Gastroesophageal sphincter (tissue), 4 donors: Measurements from ENCODE around the gene PNKD. TPM values are rescaled to one million over a fixed set of nuclear protein-coding genes. Genes with fewer than 3 reads are reported as not detected.

Source experiments
- ATAC-seq: fragments of 150-250 bp; one replicate; pipeline ENCODE4 v1.9.1; 2016; ENCODE audit warnings: mild to moderate bottlenecking, moderate library complexity
- H3K27ac ChIP-seq, 4 donors: fragments of 200-600 bp; sonication (generic) in 3 of 4; 1 replicate in 3 of 4; 2 replicates in 1 of 4; pipeline ENCODE4 v1.5.1; 2016 to 2019
- H3K27me3 ChIP-seq: fragments of 200-600 bp; sonication (generic); one replicate; pipeline ENCODE4 v1.5.1; 2019
- H3K36me3 ChIP-seq, 2 donors: fragments of 200-600 bp; sonication (generic); one replicate each; pipeline ENCODE4 v1.5.1; 2019; ENCODE audit warnings: control low read depth in 1 of 2
- H3K4me1 ChIP-seq, 3 donors: fragments of 200-600 bp; sonication (generic); 1 replicate in 2 of 3; 2 replicates in 1 of 3; pipeline ENCODE4 v1.5.1; 2016 to 2019; ENCODE audit warnings: control low read depth in 2 of 3
- H3K4me3 ChIP-seq, 2 donors: fragments of 200-600 bp; sonication (generic); one replicate each; pipeline ENCODE4 v1.5.1; 2019; ENCODE audit warnings: mild to moderate bottlenecking in 1 of 2, moderate library complexity in 1 of 2
- H3K9me3 ChIP-seq, 3 donors: fragments of 200-600 bp; sonication (generic); one replicate each; pipeline ENCODE4 v1.5.1; 2017 to 2019; ENCODE audit warnings: control low read depth in 2 of 3
- CTCF ChIP-seq, 4 experiments: fragments of 200-600 bp in 2 of 4; fragments of 450-650 bp in 2 of 4; sonication (generic) in 1 of 4; IDR thresholded peaks; one replicate each; pipeline ENCODE4 v1.5.1; 2017 to 2019; ENCODE audit warnings: antibody characterized with exemption in 4 of 4, mild to moderate bottlenecking in 2 of 4, moderate library complexity in 2 of 4
- EP300 ChIP-seq: sonication (generic); formaldehyde crosslinking; IDR thresholded peaks from one replicate; pipeline ENCODE4 v1.6.1; 2017; ENCODE audit warnings: antibody characterized with exemption, mild to moderate bottlenecking
- POLR2A ChIP-seq, 2 donors: fragments of 450-650 bp; IDR thresholded peaks; one replicate each; pipeline ENCODE4 v1.6.1; 2017; ENCODE audit warnings: antibody characterized with exemption in 2 of 2, mild to moderate bottlenecking in 2 of 2, moderate library complexity in 1 of 2
- POLR2AphosphoS5 ChIP-seq: sonication (generic); formaldehyde crosslinking; IDR thresholded peaks from one replicate; pipeline ENCODE4 v1.6.1; 2017; ENCODE audit warnings: antibody characterized with exemption
- WGBS, 2 donors: methylation state at CpG; one replicate each; pipeline ENCODE4 v1.1.5; 2018; ENCODE audit warnings: low coverage in 1 of 2; 5-methylcytosine and 5-hydroxymethylcytosine counted together
- total RNA-seq, 4 donors: library from RNA; depleted of rRNA; stranded (reverse); fragments of >200 nt; gene quantifications; one replicate each; pipeline ENCODE4 v1.1.0, GENCODE V29; 2016

Gene PNKD
- total RNA-seq, 4 donors from 2014 or later = 48.6 to 60.2 (median 56.9) TPM

- no peak for ATAC-seq
- Histone ChIP-seq H3K27me3 (no peaks in the 10 kb centered on the region), H3K4me1 (peaks cover 0 to 12% (median 5%) of the 10 kb centered on the region in 3 donors), H3K36me3 (no peaks in the 10 kb centered on the region), H3K9me3 (no peaks in the 10 kb centered on the region), H3K27ac (no peak overlapping the region), H3K4me3 (no peak overlapping the region)
- WGBS, 2 donors = 90% methylated on average over 2 of the region's 7 CpGs; no CpG with 5 or more reads in 1 of the 2 donors
- TF ChIP-seq POLR2A (IDR thresholded peaks at IDR 0.05) = no peak
- no peak for TF ChIP-seq EP300
- no peak for TF ChIP-seq POLR2AphosphoS5
- TF ChIP-seq CTCF (IDR thresholded peaks at IDR 0.05) = no peak
Measured at GRCh38 chr2:218318241-218318640, 47.9 kb downstream of the PNKD start.

DNA sequence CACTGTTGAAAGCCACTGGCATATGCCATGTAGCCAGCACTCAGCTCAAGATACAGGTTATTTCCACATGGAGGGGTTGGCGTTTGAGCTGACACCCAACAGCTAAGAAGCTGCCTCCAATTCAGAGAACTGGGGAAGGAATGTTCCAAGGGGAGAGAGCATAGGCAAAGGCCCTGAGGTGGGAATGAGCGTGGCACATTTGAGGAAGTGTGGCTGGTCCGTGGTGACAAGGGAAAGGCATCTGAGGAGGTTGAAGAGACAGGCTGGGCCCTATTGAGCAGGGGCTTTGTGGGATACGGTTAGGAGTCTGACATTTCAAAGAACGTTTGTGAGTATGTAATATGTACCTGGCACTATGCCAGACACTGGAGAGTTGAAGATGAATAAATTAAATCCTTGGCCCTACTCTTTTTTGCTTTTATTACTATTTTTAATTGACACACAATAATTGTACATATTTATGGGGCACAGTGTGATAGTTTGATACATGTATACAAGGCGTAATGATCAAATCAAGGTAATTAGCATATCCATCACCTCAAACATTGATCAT lies 49.6 kb downstream of the PNKD start:
- 54 to 57% methylated on average over 6 of the region's 6 CpGs for WGBS, 2 donors
- Histone ChIP-seq H3K4me1 (peaks cover 0 to 25% (median 5%) of the 10 kb centered on the region in 3 donors), H3K9me3 (no peaks in the 10 kb centered on the region), H3K4me3 (no peak overlapping the region), H3K27ac (no peak overlapping the region), H3K27me3 (no peaks in the 10 kb centered on the region), H3K36me3 (no peaks in the 10 kb centered on the region)
- no peak for ATAC-seq
- TF ChIP-seq POLR2A (IDR thresholded peaks at IDR 0.05) = no peak

GRCh38 chr2:218320704-218321336 lies 50.5 kb downstream of the PNKD start:
- Histone ChIP-seq H3K27me3 (no peaks in the 10 kb centered on the region), H3K36me3 (no peaks in the 10 kb centered on the region), H3K9me3 (no peaks in the 10 kb centered on the region), H3K4me3 (no peak overlapping the region), H3K4me1 (peaks cover 0 to 25% (median 5%) of the 10 kb centered on the region in 3 donors), H3K27ac (no peak overlapping the region)
- ATAC-seq = no peak
- 89 to 94% methylated on average over 3 of the region's 3 CpGs for WGBS, 2 donors
- no peak for TF ChIP-seq CTCF (IDR thresholded peaks at IDR 0.05)
- TF ChIP-seq POLR2A (IDR thresholded peaks at IDR 0.05) = no peak
- no peak for TF ChIP-seq EP300
- no peak for TF ChIP-seq POLR2AphosphoS5

DNA sequence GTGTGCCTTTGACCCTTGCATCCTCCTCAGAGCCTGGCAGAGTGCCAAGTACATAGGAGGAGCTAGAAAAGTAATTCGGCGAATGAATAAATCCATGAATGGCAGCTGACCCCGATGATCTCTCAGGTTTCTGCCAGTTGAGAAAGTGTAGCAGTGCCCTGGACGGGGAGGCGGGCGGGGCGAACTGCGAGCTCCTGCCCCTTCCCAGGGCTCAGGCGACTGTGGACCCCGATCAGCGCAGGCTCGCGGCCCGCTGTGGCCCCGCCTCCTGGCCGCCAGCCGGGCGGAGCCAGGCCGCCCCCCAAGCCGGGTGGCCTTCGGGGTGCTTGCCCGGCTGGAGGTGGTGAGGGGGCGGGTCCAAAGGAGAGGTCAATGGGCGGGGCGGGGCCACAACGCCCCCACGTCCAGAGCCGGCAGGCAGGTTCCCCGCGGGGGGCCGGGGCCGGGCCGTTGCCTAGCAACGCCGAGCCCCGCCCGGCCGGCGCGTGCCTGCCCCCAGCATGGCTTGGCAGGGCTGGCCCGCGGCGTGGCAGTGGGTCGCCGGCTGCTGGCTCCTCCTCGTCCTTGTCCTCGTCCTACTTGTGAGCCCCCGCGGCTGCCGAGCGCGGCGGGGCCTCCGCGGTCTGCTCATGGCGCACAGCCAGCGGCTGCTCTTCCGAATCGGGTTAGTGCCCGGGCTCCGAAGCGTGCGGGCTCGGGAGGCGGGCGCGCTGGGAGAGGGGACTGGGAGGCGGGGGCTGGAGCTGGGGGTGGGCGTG lies 52.6 kb downstream of the PNKD start:
- peak overlapping the region; percentile 81 to 82 for H3K4me3 ChIP-seq
- ATAC-seq = peak; percentile 77
- H3K4me1 ChIP-seq = peaks cover 0 to 25% (median 5%) of the 10 kb centered on the region in 3 donors
- TF ChIP-seq EP300 (no peak), POLR2AphosphoS5 (peak; percentile 21), CTCF (IDR thresholded peaks at IDR 0.05) (no peak)
- H3K27me3 ChIP-seq = no peaks in the 10 kb centered on the region
- H3K36me3 ChIP-seq = no peaks in the 10 kb centered on the region
- WGBS, 2 donors = 4 to 8% methylated on average over 4 of the region's 69 CpGs
- peak overlapping the region in 3 of 4 donors; percentile 66 to 83 (median 75) for H3K27ac ChIP-seq
- no peaks in the 10 kb centered on the region for H3K9me3 ChIP-seq

DNA sequence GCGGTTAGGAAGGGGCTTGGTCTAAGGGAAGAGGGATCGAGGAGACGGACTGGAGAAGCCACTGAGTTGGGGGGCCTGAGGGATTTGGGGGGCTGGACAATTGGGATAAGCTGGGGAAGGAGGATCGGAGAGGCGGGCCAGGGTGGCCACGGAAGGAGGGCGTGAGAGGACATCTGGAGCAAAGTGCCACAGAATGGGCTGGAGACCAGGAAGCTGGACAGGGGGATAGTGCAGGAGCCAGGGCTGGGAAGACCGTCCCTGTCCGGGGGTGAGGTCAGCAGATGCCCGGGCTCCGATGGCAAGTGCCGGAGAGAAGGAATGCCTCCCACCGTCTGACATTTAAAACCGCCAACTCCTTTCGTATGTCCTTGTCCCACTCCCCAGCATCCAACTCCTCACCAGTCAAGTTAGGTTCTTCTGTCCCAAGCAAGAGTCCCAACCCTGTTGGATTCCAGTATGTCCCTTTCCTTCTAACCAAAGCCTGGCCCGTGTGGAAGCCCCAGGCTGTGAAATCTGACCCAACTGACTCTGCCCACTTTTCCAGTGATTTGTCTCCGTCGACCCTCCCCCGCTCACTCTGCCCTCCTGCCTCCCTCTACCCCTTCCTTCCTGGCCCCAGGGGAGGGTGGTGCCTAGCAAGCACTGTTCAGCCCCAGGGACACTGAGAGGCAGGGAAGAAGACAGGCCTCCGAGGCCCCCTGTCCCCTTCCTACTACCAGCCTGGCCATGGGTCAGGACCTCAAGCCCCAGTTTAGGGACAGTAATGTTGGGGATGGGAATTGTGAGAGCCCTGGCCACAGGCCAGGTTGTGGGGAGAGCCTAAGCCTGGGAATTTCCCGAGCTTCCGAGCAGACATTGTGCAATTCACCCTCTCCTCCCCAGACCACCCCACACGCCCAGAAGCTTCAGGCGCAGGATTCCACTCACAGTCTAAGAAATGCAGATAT lies 53.5 kb downstream of the PNKD start:
- H3K4me1 ChIP-seq = peaks cover 0 to 25% (median 5%) of the 10 kb centered on the region in 3 donors
- no peaks in the 10 kb centered on the region for H3K27me3 ChIP-seq
- H3K36me3 ChIP-seq = no peaks in the 10 kb centered on the region
- H3K4me3 ChIP-seq = peak overlapping the region; percentile 81 to 82
- H3K9me3 ChIP-seq = no peaks in the 10 kb centered on the region
- peak overlapping the region in 3 of 4 donors; percentile 66 to 83 (median 75) for H3K27ac ChIP-seq
- no peak for TF ChIP-seq CTCF (IDR thresholded peaks at IDR 0.05)
- no peak for TF ChIP-seq EP300
- TF ChIP-seq POLR2AphosphoS5 = no peak
- no peak for TF ChIP-seq POLR2A (IDR thresholded peaks at IDR 0.05)
- peak; percentile 18 for ATAC-seq
- WGBS, 2 donors = 14 to 26% methylated on average over 17 to 19 of the region's 24 CpGs
